GM12875 (cell line): ENCODE measurements around the gene AXL.
"Not testable (repeated sequence)": the region's sequence is repeated elsewhere in the genome, so short reads cannot be mapped to it uniquely, and the experiment has no call there.

Experiments used
- H3K4me3 ChIP-seq: one replicate; pipeline ENCODE4 v1.5.1; 2011; ENCODE audit warnings: low read depth, low read length, control low read depth
- TF ChIP-seq, protein P1 (sequence below): IDR thresholded peaks from 2 replicates; pipeline ENCODE4 v1.5.1; 2011; ENCODE audit warnings: low read depth, mild to moderate bottlenecking, control low read depth, inconsistent platforms, low read length, moderate library complexity, borderline replicate concordance; ENCODE audit not compliant: insufficient read depth

The AXL gene

DNA sequence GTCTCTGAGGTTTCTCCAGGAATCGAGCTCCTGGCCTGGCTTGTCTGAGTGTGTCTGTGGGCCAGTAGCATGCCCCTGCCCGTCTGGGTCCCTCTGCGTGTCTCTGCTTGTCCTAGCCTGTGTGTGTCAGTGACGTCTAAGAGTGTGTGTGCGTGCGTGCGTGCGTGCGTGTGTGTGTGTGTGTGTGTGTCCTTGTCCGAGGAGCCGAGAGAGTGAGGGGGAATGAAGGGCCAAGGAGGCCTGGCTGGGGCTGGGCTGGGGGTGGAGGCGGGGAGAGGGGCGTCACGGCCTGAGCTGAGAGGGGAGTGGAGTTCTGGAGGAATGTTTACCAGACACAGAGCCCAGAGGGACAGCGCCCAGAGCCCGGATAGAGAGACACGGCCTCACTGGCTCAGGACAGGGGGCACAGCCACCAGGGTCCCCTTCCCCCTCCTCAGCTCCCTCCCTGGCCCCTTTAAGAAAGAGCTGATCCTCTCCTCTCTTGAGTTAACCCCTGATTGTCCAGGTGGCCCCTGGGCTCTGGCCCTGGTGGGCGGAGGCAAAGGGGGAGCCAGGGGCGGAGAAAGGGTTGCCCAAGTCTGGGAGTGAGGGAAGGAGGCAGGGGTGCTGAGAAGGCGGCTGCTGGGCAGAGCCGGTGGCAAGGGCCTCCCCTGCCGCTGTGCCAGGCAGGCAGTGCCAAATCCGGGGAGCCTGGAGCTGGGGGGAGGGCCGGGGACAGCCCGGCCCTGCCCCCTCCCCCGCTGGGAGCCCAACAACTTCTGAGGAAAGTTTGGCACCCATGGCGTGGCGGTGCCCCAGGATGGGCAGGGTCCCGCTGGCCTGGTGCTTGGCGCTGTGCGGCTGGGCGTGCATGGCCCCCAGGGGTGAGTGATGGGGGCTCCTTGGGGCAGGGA lies at the start of gene AXL:
Gene AXL, plus strand, starts transcription at position 609 of the 893 bp plus-strand sequence. Its CDS starts 170 bp downstream, at position 779.
- TF ChIP-seq, protein P1, sequence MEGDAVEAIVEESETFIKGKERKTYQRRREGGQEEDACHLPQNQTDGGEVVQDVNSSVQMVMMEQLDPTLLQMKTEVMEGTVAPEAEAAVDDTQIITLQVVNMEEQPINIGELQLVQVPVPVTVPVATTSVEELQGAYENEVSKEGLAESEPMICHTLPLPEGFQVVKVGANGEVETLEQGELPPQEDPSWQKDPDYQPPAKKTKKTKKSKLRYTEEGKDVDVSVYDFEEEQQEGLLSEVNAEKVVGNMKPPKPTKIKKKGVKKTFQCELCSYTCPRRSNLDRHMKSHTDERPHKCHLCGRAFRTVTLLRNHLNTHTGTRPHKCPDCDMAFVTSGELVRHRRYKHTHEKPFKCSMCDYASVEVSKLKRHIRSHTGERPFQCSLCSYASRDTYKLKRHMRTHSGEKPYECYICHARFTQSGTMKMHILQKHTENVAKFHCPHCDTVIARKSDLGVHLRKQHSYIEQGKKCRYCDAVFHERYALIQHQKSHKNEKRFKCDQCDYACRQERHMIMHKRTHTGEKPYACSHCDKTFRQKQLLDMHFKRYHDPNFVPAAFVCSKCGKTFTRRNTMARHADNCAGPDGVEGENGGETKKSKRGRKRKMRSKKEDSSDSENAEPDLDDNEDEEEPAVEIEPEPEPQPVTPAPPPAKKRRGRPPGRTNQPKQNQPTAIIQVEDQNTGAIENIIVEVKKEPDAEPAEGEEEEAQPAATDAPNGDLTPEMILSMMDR = no peak
- no peak within 1 kb of the TSS for H3K4me3 ChIP-seq

DNA sequence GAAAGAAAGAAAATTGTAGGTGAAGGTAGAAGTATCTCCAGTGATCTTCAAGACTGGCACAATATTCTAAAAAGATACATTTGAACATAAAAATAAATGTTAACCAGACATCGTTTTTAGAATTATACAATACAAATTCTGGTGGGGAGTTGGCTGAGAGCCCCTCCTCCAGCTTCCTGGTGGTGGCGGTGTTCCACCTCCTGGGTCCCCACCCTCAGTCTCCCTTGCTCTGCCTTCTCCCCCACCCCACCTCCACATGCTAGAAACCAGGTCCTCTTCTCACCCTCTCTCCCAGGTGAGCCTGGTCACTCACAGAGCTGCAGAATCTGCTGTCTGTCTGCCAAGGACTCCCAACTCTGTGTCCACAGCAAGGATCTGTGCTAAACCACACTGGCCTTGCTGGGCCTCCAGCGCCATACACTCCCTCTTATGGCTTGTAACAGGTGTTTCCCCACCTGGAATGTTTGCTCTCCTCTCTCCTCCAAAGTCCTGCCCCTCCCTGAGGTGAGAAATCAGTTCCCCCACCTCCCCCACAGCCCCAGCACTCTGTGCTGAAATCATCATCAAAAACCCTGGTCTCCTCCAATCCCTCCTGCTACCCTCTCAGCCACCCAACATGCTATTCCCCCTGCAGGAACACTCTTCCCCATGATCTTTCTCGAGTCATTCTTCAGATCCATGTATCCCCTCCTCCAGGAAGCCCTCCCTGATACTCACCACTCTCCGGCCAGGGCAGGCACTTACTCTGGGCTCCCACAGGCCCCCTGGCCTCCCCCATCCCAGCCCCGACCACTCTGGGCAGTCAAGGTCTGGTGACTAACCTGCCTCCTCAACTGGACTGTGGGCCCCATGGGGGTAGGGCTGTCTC lies 46.5 kb upstream of the AXL start:
- no peak overlapping the region for H3K4me3 ChIP-seq
- TF ChIP-seq, protein P1 = no peak

DNA sequence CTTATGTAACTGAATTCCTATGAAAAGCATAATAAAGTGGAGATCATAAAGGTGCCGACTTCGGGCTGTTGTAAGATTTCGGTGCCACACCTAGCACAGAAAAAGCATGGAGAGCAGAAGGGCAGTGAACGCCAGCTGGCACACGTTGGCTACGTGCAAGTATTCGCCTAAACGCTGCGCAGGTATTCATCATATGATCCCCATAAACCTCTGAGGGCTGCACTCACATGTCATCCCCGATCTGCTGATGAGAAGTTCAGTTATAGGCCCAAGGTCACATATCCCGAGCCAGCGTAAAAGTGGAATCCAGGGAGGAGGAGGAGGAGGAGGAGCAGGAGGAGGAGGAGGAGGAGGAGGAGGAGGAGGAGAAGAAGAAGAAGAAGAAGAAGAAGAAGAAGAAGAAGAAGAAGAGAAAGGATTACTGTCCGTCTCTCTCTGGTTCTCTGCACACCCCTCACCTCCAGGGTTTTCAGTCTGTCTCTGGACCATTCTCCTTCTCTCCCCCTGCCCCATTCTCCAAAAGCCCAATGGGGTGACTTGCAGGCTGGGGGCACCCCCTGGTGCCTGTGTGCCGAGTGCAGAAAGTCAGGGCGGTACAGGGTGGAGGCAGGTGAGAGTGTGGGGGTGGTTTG lies 44.6 kb upstream of the AXL start:
- TF ChIP-seq, protein P1 = no peak
- no peak overlapping the region for H3K4me3 ChIP-seq

DNA sequence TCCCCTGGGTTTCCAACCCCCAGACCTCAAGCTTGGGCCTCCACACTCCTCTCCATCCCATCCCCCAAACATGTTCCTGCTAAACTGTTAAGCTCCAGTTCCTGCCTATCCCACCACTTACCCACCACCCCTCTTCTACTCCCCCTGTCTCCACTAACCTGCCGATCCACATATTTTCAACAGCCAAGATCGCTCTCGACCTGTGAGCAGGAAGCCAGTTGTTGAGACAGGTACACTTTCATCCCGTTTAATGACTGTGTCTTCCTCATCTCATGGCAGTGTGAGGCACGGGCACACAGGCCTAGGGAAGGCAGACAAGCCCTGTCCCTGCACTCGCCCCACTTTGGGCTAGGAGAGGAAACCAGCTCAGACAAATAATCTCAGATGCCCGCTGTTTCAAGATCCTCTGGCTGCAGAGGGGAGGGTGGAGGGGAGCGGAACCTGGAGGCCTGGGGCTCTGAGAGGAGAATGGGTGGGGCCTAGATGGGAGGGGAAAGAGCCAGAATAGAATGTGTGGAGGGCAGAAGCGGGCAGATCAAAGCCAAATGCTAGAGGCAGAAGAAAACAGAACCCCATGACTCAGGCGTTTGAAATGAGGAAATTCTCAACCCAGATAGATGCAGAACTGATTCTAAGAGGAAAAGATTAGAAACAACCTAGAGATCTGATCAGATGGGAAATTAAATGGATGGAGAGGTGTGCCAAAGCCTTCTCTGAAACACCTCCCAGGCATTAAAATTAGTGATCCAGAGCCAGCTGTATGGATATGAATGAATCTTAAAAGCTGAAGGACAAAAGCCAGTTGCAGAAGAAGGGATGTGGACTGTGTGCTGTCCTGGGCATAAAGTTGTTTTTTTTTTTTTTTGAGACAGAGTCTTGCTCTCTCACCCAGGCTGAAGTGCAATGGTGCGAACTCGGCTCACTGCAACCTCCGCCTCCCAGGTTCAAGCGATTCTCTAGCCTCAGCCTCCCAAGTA lies 42.9 kb upstream of the AXL start:
- no peak overlapping the region for H3K4me3 ChIP-seq
- TF ChIP-seq, protein P1 = no peak

GRCh38 chr19:41180173-41180572 lies 38.9 kb upstream of the AXL start:
- not testable (repeated sequence) for H3K4me3 ChIP-seq

- no peak overlapping the region for H3K4me3 ChIP-seq
- TF ChIP-seq, protein P1 = no peak
Measured at GRCh38 chr19:41186971-41187883, 31.8 kb upstream of the AXL start.
